Activated T-cell treated with anti-CD3 and anti-CD28 coated beads, Interleukin-2, amount 50 U/mL, for 72 hours (primary cell): ENCODE measurements around the gene ZNF385C. TPM values are rescaled to one million over a fixed set of nuclear protein-coding genes. Genes with fewer than 3 reads are reported as not detected.

Experiments
- ATAC-seq, 2 donors: fragments of 150-1000 bp; cut with Tn5 transposase; replicated peaks in 1 of 2; 2 replicates each; pipeline ENCODE4 v1.10.0; 2021; ENCODE audit warnings: moderate library complexity in 2 of 2, mild to moderate bottlenecking in 1 of 2
- DNase-seq, 2 donors: peaks; one replicate each; pipeline ENCODE4 v3.0.0; 2021 to 2022; ENCODE audit warnings: mixed read lengths in 1 of 2
- H3K27ac Mint-ChIP-seq: one replicate; pipeline ENCODE4 v1.8.0; 2022; ENCODE audit warnings: mild to moderate bottlenecking, moderate library complexity, mixed read lengths
- H3K27me3 Mint-ChIP-seq: one replicate; pipeline ENCODE4 v1.8.0; 2022; ENCODE audit warnings: low read depth, mixed read lengths
- H3K36me3 Mint-ChIP-seq, 2 donors: one replicate each; pipeline ENCODE4 v1.8.0; 2022; ENCODE audit warnings: mixed read lengths in 2 of 2, mild to moderate bottlenecking in 1 of 2; ENCODE audit not compliant: insufficient read depth in 2 of 2
- H3K4me1 Mint-ChIP-seq: one replicate; pipeline ENCODE4 v1.8.0; 2022; ENCODE audit warnings: low read depth, mixed read lengths
- H3K4me3 Mint-ChIP-seq, 2 donors: one replicate each; pipeline ENCODE4 v1.8.0; 2022; ENCODE audit warnings: mild to moderate bottlenecking in 2 of 2, mixed read lengths in 2 of 2, moderate library complexity in 2 of 2
- H3K9me3 Mint-ChIP-seq, 2 donors: one replicate each; pipeline ENCODE4 v1.8.0; 2022; ENCODE audit warnings: mixed read lengths in 2 of 2
- total RNA-seq, 2 donors: library from RNA; stranded (reverse); gene quantifications; one replicate each; pipeline ENCODE4 v1.2.3, GENCODE V29; 2022

Gene ZNF385C
- total RNA-seq, 2 donors from 2014 or later: 1.1 to 1.6 TPM

DNA sequence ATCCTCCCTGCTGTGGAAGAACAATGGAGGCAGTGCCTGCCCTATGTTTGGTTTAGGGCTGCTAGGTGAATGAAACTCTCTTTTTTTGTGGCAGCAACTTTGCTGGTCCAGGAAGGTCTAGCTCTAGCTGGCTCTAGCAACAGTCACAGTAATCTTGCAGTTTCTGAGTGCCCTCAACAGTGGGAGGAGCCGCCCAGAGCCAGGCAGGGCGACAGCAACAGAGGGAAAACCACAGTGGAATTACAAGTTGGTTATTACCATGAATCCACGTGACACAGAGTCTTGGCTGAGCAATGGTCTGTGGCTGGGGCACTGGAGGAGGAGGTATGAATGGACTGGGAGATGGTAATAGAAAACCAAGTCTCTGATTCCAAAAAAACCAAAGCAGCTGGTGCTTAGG lies 34.7 kb upstream of the ZNF385C start:
- peaks cover 59% of the 10 kb centered on the region for H3K4me1 Mint-ChIP-seq
- ATAC-seq: peak; percentile 80 to 81

GRCh38 chr17:42131981-42132432 lies 33.7 kb upstream of the ZNF385C start:
- H3K27ac Mint-ChIP-seq: peak overlapping the region; percentile 7

More for the DNA sequence above, 34.7 kb upstream of the ZNF385C start:
- Mint-ChIP-seq H3K27me3 (no peaks in the 10 kb centered on the region), H3K36me3 (peaks cover 1 to 7% of the 10 kb centered on the region in 2 donors), H3K9me3 (no peaks in the 10 kb centered on the region), H3K4me3 (peak overlapping the region; percentile 10 to 13), H3K27ac (peak overlapping the region; percentile 84)
- peak; percentile 39 to 42 for DNase-seq

GRCh38 chr17:42131232-42131631 lies 33.0 kb upstream of the ZNF385C start:
- H3K27ac Mint-ChIP-seq: peak overlapping the region; percentile 0
- peaks cover 1 to 6% of the 10 kb centered on the region in 2 donors for H3K36me3 Mint-ChIP-seq
- H3K4me3 Mint-ChIP-seq: no peak overlapping the region
- no peaks in the 10 kb centered on the region for H3K27me3 Mint-ChIP-seq
- no peak for DNase-seq
- peaks cover 47% of the 10 kb centered on the region for H3K4me1 Mint-ChIP-seq
- no peak for ATAC-seq
- no peaks in the 10 kb centered on the region for H3K9me3 Mint-ChIP-seq

More at GRCh38 chr17:42131981-42132432, 33.7 kb upstream of the ZNF385C start:
- ATAC-seq: no peak
- Mint-ChIP-seq H3K27me3 (no peaks in the 10 kb centered on the region), H3K4me1 (peaks cover 54% of the 10 kb centered on the region), H3K4me3 (no peak overlapping the region), H3K36me3 (peaks cover 1 to 7% of the 10 kb centered on the region in 2 donors), H3K9me3 (no peaks in the 10 kb centered on the region)
- DNase-seq: no peak

GRCh38 chr17:42130310-42130936 lies 32.1 kb upstream of the ZNF385C start:
- H3K27me3 Mint-ChIP-seq: no peaks in the 10 kb centered on the region
- H3K27ac Mint-ChIP-seq: peak overlapping the region; percentile 39
- H3K36me3 Mint-ChIP-seq: peaks cover 0 to 11% of the 10 kb centered on the region in 2 donors
- peaks cover 39% of the 10 kb centered on the region for H3K4me1 Mint-ChIP-seq
- no peak overlapping the region for H3K4me3 Mint-ChIP-seq
- ATAC-seq (no peak), DNase-seq (no peak)
- H3K9me3 Mint-ChIP-seq: no peaks in the 10 kb centered on the region

- Mint-ChIP-seq H3K9me3 (no peaks in the 10 kb centered on the region), H3K36me3 (peaks cover 0 to 11% of the 10 kb centered on the region in 2 donors), H3K27ac (no peak overlapping the region), H3K4me3 (no peak overlapping the region), H3K27me3 (no peaks in the 10 kb centered on the region), H3K4me1 (peaks cover 37% of the 10 kb centered on the region)
- DNase-seq (no peak), ATAC-seq (no peak)
These were observed 31.0 kb upstream of the ZNF385C start for GRCh38 chr17:42129109-42129837.

DNA sequence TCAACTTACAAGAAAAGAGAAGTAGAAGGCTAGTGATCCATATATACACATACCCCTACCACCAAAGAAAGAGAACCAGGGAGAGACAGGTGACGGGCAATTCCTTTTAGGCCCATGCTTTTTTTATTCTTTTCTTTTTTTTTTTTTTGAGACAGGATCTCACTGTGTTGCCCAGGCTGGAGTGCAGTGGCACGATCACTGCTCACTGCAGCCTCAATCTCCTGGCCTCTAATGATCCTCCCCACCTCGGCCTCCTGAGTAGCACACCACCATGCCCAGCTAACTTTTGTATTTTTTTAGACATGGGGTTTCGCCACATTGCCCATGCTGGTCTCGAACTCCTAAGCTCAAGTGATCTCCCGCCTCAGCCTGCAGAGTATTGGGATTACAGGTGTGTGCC lies 29.1 kb upstream of the ZNF385C start:
- Mint-ChIP-seq H3K36me3 (peaks cover 0 to 9% of the 10 kb centered on the region in 2 donors), H3K4me3 (no peak overlapping the region), H3K9me3 (no peaks in the 10 kb centered on the region), H3K27me3 (no peaks in the 10 kb centered on the region), H3K4me1 (peaks cover 19% of the 10 kb centered on the region), H3K27ac (peak overlapping the region; percentile 16)
- DNase-seq (no peak), ATAC-seq (no peak)

DNA sequence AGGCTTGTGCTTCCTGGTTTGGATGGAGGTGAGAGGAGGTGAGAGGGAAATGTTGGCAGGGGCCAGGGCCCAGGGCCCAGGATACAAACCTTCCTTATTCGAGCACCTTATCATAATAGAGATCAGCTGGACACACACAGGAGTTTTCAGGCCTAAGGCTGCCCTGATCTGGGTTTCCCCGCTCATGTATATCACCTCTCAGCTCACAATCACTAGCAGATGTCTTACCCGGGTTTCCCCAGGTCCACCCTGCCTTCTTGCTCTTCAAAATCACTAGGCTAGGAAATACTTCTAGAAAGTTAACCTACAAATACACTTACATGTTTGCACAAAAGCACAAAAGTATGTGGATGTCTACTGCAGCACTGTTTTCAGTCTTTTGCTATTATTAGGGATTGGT lies 28.6 kb upstream of the ZNF385C start:
- peaks cover 0 to 9% of the 10 kb centered on the region in 2 donors for H3K36me3 Mint-ChIP-seq
- peaks cover 15% of the 10 kb centered on the region for H3K4me1 Mint-ChIP-seq
- H3K9me3 Mint-ChIP-seq: no peaks in the 10 kb centered on the region
- H3K27me3 Mint-ChIP-seq: no peaks in the 10 kb centered on the region
- DNase-seq (no peak), ATAC-seq (no peak)
- no peak overlapping the region for H3K4me3 Mint-ChIP-seq
- H3K27ac Mint-ChIP-seq: peak overlapping the region; percentile 16

- no peak overlapping the region for H3K4me3 Mint-ChIP-seq
- no peak overlapping the region for H3K27ac Mint-ChIP-seq
- ATAC-seq (no peak), DNase-seq (no peak)
- peaks cover 0 to 7% of the 10 kb centered on the region in 2 donors for H3K36me3 Mint-ChIP-seq
- H3K9me3 Mint-ChIP-seq: no peaks in the 10 kb centered on the region
- H3K27me3 Mint-ChIP-seq: no peaks in the 10 kb centered on the region
- peaks cover 15% of the 10 kb centered on the region for H3K4me1 Mint-ChIP-seq
These were observed 27.3 kb upstream of the ZNF385C start for GRCh38 chr17:42125565-42125964.

- Mint-ChIP-seq H3K36me3 (peaks cover 0 to 7% of the 10 kb centered on the region in 2 donors), H3K27ac (no peak overlapping the region), H3K27me3 (no peaks in the 10 kb centered on the region), H3K9me3 (no peaks in the 10 kb centered on the region), H3K4me3 (no peak overlapping the region), H3K4me1 (peaks cover 24% of the 10 kb centered on the region)
- DNase-seq: no peak
- ATAC-seq: no peak
These were observed 26.0 kb upstream of the ZNF385C start for GRCh38 chr17:42124256-42124655.

GRCh38 chr17:42122371-42123303 lies 24.4 kb upstream of the ZNF385C start, which contains the start of gene HSPB9:
TSS of gene HSPB9 (plus strand) at chr17:42122804. CDS start at chr17:42122851, 47 bp downstream.
- Mint-ChIP-seq H3K4me3 (peak within 1 kb of the TSS; percentile 76 to 80), H3K9me3 (no peaks in the 10 kb centered on the region), H3K36me3 (peaks cover 0 to 7% of the 10 kb centered on the region in 2 donors), H3K27me3 (no peaks in the 10 kb centered on the region), H3K4me1 (peaks cover 28% of the 10 kb centered on the region), H3K27ac (no peak within 1 kb of the TSS)
- DNase-seq: no peak
- no peak for ATAC-seq

GRCh38 chr17:42120770-42121769 lies 22.8 kb upstream of the ZNF385C start, which contains the start of gene KAT2A:
TSS of gene KAT2A (minus strand) at chr17:42121367. CDS start at chr17:42121304, 63 bp downstream.
- peak within 1 kb of the TSS; percentile 79 to 80 for H3K4me3 Mint-ChIP-seq
- H3K36me3 Mint-ChIP-seq: peaks cover 0 to 10% of the 10 kb centered on the region in 2 donors
- no peaks in the 10 kb centered on the region for H3K27me3 Mint-ChIP-seq
- H3K9me3 Mint-ChIP-seq: no peaks in the 10 kb centered on the region
- ATAC-seq (peak; percentile 90 to 92), DNase-seq (peak; percentile 76 to 82)
- peaks cover 39% of the 10 kb centered on the region for H3K4me1 Mint-ChIP-seq
- H3K27ac Mint-ChIP-seq: no peak within 1 kb of the TSS
